Endothelial cell of umbilical vein (primary cell): Measurements from ENCODE around the gene NSUN4. TPM values are rescaled to one million over a fixed set of nuclear protein-coding genes. Genes with fewer than 3 reads are reported as not detected.

Experiments used
- BruUV-seq: library from RNA; stranded (reverse); fragments of 400-500 nt; replicated peaks from 2 replicates; lab custom pipeline; 2021; lab: Mats Ljungman, UMichigan
- CTCF ChIA-PET: fragments of 300-600, 350-600 bp; sonication (Branson Sonifier 250); formaldehyde crosslinking; loops from one replicate; lab custom pipeline; 2021; ENCODE audit warnings: antibody characterized with exemption, inconsistent platforms; lab: Charles Lee
- POLR2A ChIA-PET: fragments of 300-600, 350-600 bp; sonication (Branson Sonifier 250); formaldehyde crosslinking; loops from one replicate; lab custom pipeline; 2021; ENCODE audit warnings: antibody characterized with exemption, inconsistent platforms; lab: Charles Lee
- DNase-seq: peaks from one replicate; pipeline ENCODE4 v3.0.0-alpha.2; 2011; ENCODE audit warnings: low read depth, low spot score
- FAIRE-seq: peaks from 2 replicates; lab custom pipeline; 2011; peaks lifted over from hg19 to GRCh38; lab: Jason Lieb, UNC
- H2AFZ ChIP-seq: 2 replicates; pipeline ENCODE4 v1.6.0; 2012; ENCODE audit warnings: low read depth, low read length, control low read depth, inconsistent platforms
- H3K27ac ChIP-seq: 2 replicates; pipeline ENCODE4 v1.5.1; 2011; ENCODE audit warnings: low read depth, mild to moderate bottlenecking, control low read depth, low read length, moderate library complexity; ENCODE audit not compliant: insufficient read depth
- H3K27me3 ChIP-seq, 2 experiments: 2 replicates each; pipeline versions ENCODE4 v1.6.0 to v1.6.1; 2011; ENCODE audit warnings: low read length in 2 of 2, mixed read lengths in 1 of 2; ENCODE audit not compliant: control insufficient read depth in 2 of 2, insufficient read depth in 2 of 2
- H3K36me3 ChIP-seq, 2 experiments: 2 replicates in 1 of 2; 3 replicates in 1 of 2; pipeline ENCODE4 v1.5.1; 2011; ENCODE audit warnings: low read length in 2 of 2, mild to moderate bottlenecking in 1 of 2, moderate library complexity in 1 of 2; ENCODE audit not compliant: control insufficient read depth in 2 of 2, insufficient read depth in 2 of 2; ENCODE audit errors: extremely low read depth in 1 of 2
- H3K4me1 ChIP-seq: 3 replicates; pipeline ENCODE4 v1.5.1; 2011; ENCODE audit warnings: mild to moderate bottlenecking, low read length; ENCODE audit not compliant: control insufficient read depth, insufficient read depth; ENCODE audit errors: extremely low read depth
- H3K4me2 ChIP-seq: 2 replicates; pipeline ENCODE4 v1.6.1; 2011; ENCODE audit warnings: low read length, control low read depth, mixed read lengths; ENCODE audit not compliant: insufficient read depth
- H3K4me3 ChIP-seq, 3 experiments: fragments of 200-600 bp in 1 of 3; sonication (generic), shearing (Covaris generic) in 1 of 3; replicated peaks in 1 of 3; 2 replicates each; pipeline ENCODE4 v1.5.1; 2011 to 2016; ENCODE audit warnings: control low read depth in 3 of 3, low read length in 3 of 3, mild to moderate bottlenecking in 2 of 3, inconsistent platforms in 1 of 3, low read depth in 1 of 3, moderate library complexity in 1 of 3; ENCODE audit not compliant: insufficient read depth in 1 of 3
- H3K79me2 ChIP-seq: 2 replicates; pipeline ENCODE4 v1.6.0; 2012; ENCODE audit warnings: low read length, inconsistent platforms; ENCODE audit not compliant: control insufficient read depth, insufficient read depth
- H3K9ac ChIP-seq: replicated peaks from 2 replicates; pipeline ENCODE3; 2011; ENCODE audit warnings: low read length, control low read depth; ENCODE audit not compliant: insufficient read depth; ENCODE audit errors: extremely low read depth
- H3K9me1 ChIP-seq: replicated peaks from 3 replicates; pipeline ENCODE4 v1.6.0; 2011; ENCODE audit warnings: mild to moderate bottlenecking, low read length; ENCODE audit not compliant: control insufficient read depth, insufficient read depth; ENCODE audit errors: extremely low read depth
- H3K9me3 ChIP-seq: replicated peaks from 2 replicates; pipeline ENCODE4 v1.5.1; 2012; ENCODE audit warnings: low read length, inconsistent platforms; ENCODE audit not compliant: control insufficient read depth, insufficient read depth
- H4K20me1 ChIP-seq: replicated peaks from 2 replicates; pipeline ENCODE3; 2011; ENCODE audit warnings: mild to moderate bottlenecking, low read length; ENCODE audit not compliant: control insufficient read depth, insufficient read depth; ENCODE audit errors: extremely low read depth
- CTCF ChIP-seq, 2 donors: IDR thresholded peaks; 1 replicate in 1 of 2; 2 replicates in 1 of 2; pipeline ENCODE4 v1.5.1; 2011; ENCODE audit warnings: low read length in 2 of 2, mild to moderate bottlenecking in 2 of 2, moderate library complexity in 2 of 2, control low read depth in 1 of 2, inconsistent platforms in 1 of 2, low read depth in 1 of 2; ENCODE audit not compliant: insufficient read depth in 1 of 2; ENCODE audit errors: extremely low read depth in 1 of 2
- GATA2 ChIP-seq: IDR thresholded peaks from 2 replicates; pipeline ENCODE4 v1.7.0; 2011; ENCODE audit warnings: low read depth, mild to moderate bottlenecking, moderate library complexity, mixed read lengths, low read length; ENCODE audit not compliant: insufficient read length, insufficient read depth
- MAX ChIP-seq: IDR thresholded peaks from 2 replicates; pipeline ENCODE4 v1.6.1; 2011; ENCODE audit not compliant: insufficient read depth, insufficient read length
- POLR2A ChIP-seq: IDR thresholded peaks from 2 replicates; pipeline ENCODE4 v1.6.1; 2012; ENCODE audit warnings: low read depth, mild to moderate bottlenecking, control low read depth, low read length
- POLR2AphosphoS5 ChIP-seq: IDR thresholded peaks from 2 replicates; pipeline ENCODE4 v1.6.1; 2012; ENCODE audit warnings: low read depth, mild to moderate bottlenecking, control low read depth, low read length, moderate library complexity; ENCODE audit not compliant: insufficient read depth
- dilution Hi-C: fragments of 300-500 bp; cut with MboI; formaldehyde crosslinking; loops from one replicate; pipeline ENCODE4 v1.15.0; 2019; ENCODE audit warnings: low sequenced_read_pairs; ENCODE audit not compliant: extremely low pct_ligation_motif_present
- intact Hi-C: fragments of 100-400 bp; cut with micrococcal nuclease; formaldehyde crosslinking; loops from one replicate; pipeline ENCODE4 v1.10.0; 2022
- polyA plus RNA-seq, 4 experiments: library from polyadenylated mRNA; depleted of rRNA in 3 of 4; stranded (reverse) in 3 of 4; unstranded in 1 of 4; fragments of >200 nt; gene quantifications; 2 replicates each; pipeline versions ENCODE4 v1.2.1 to v1.2.3, GENCODE V29; 2011 to 2012; ENCODE audit warnings: missing spikeins in 1 of 4
- total RNA-seq: library from RNA; stranded (reverse); gene quantifications from 2 replicates; pipeline ENCODE4 v1.2.3, GENCODE V29; 2021

Gene NSUN4
- total and polyA plus RNA-seq, 2 donors (not counting 3 experiments of a cell fraction or from before 2014, with no cell fraction given): 21.6 to 23.4 TPM

- Histone ChIP-seq H2AFZ (no peak overlapping the region), H3K27me3 (no peaks in the 10 kb centered on the region), H3K4me3 (no peak overlapping the region), H3K9me1 (no peaks in the 10 kb centered on the region), H3K9ac (no peak overlapping the region), H3K9me3 (no peaks in the 10 kb centered on the region), H3K27ac (no peak overlapping the region), H3K79me2 (peaks cover 24% of the 10 kb centered on the region), H3K4me2 (peak overlapping the region; percentile 47), H4K20me1 (no peaks in the 10 kb centered on the region), H3K4me1 (peaks cover 10% of the 10 kb centered on the region), H3K36me3 (peaks cover 0 to 12% of the 10 kb centered on the region in 2 experiments)
- POLR2A ChIA-PET: no interaction called here
- DNase-seq: no peak
- intact Hi-C loops: loop anchor here (5.0 kb wide), 1 partner anchor 160 kb away; no protein-coding TSS in a partner anchor
- TF ChIP-seq CTCF (IDR thresholded peaks at IDR 0.05; ENCODE audit: extremely low read depth in 1 of 2, insufficient read depth in 1 of 2, low read depth in 1 of 2, low read length in 2 of 2) (peak in 1 of 2 donors; percentile 38), MAX (no peak), POLR2A (no peak), GATA2 (no peak), POLR2AphosphoS5 (no peak)
- dilution Hi-C loops: no loop called here
- no TSS peak for BruUV-seq
- FAIRE-seq: no peak
- CTCF ChIA-PET: interaction anchor here (0.7 to 1.3 kb wide), 5 partner anchors 9 to 97 kb away, joined by 3 to 6 read pairs (median 4); partner anchors contain the start of gene RAD54L
Observed at GRCh38 chr1:46342084-46342656, 1.6 kb downstream of the NSUN4 start.
